NB4 (cell line): ENCODE data around the gene UNC79.

Experiments used
- MAX ChIP-seq: IDR thresholded peaks from 2 replicates; pipeline ENCODE4 v1.6.1; 2011; ENCODE audit warnings: low read depth, low read length
- MYC ChIP-seq: IDR thresholded peaks from 2 replicates; pipeline ENCODE4 v1.6.1; 2011; ENCODE audit warnings: low read depth, low read length
- POLR2A ChIP-seq: IDR thresholded peaks from 2 replicates; pipeline ENCODE4 v1.6.1; 2011; ENCODE audit warnings: mild to moderate bottlenecking; ENCODE audit not compliant: insufficient read length; ENCODE audit errors: extremely low read depth
- TF ChIP-seq, protein P1 (sequence below): IDR thresholded peaks from one replicate; pipeline ENCODE4 v1.5.1; 2012; ENCODE audit warnings: low read depth, low read length

GRCh38 chr14:93592786-93593185 is 162.0 kb downstream of the UNC79 start:
- TF ChIP-seq POLR2A (no peak), MAX (no peak), MYC (no peak)
- TF ChIP-seq, protein P1, sequence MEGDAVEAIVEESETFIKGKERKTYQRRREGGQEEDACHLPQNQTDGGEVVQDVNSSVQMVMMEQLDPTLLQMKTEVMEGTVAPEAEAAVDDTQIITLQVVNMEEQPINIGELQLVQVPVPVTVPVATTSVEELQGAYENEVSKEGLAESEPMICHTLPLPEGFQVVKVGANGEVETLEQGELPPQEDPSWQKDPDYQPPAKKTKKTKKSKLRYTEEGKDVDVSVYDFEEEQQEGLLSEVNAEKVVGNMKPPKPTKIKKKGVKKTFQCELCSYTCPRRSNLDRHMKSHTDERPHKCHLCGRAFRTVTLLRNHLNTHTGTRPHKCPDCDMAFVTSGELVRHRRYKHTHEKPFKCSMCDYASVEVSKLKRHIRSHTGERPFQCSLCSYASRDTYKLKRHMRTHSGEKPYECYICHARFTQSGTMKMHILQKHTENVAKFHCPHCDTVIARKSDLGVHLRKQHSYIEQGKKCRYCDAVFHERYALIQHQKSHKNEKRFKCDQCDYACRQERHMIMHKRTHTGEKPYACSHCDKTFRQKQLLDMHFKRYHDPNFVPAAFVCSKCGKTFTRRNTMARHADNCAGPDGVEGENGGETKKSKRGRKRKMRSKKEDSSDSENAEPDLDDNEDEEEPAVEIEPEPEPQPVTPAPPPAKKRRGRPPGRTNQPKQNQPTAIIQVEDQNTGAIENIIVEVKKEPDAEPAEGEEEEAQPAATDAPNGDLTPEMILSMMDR: no peak
